Kidney (tissue), 14 donors: Measurements from ENCODE around the gene ADARB1. TPM values are rescaled to one million over a fixed set of nuclear protein-coding genes. Genes with fewer than 3 reads are reported as not detected.

Experiments used
- DNase-seq, 5 donors: peaks; one replicate each; pipeline ENCODE4 v3.0.0-alpha.2; 2013 to 2020
- FAIRE-seq: peaks from 2 replicates; lab custom pipeline; 2012; peaks lifted over from hg19 to GRCh38; lab: Jason Lieb, UNC
- H3K27ac ChIP-seq, 2 donors: one replicate each; pipeline ENCODE4 v1.7.0; 2013; ENCODE audit warnings: low read depth in 2 of 2, low read length in 2 of 2, inconsistent platforms in 1 of 2
- H3K27me3 ChIP-seq: one replicate; pipeline ENCODE4 v1.7.1; 2013; ENCODE audit warnings: low read length, inconsistent platforms; ENCODE audit not compliant: control insufficient read depth, insufficient read depth
- H3K36me3 ChIP-seq, 3 donors: one replicate each; pipeline versions ENCODE4 v1.7.0 to v1.7.1; 2013; ENCODE audit warnings: low read length in 3 of 3, control low read depth in 1 of 3, inconsistent platforms in 1 of 3; ENCODE audit not compliant: insufficient read depth in 3 of 3, control insufficient read depth in 2 of 3
- H3K4me1 ChIP-seq, 3 donors: one replicate each; pipeline versions ENCODE4 v1.7.0 to v1.7.1; 2013; ENCODE audit warnings: low read length in 3 of 3, inconsistent platforms in 1 of 3, low read depth in 1 of 3; ENCODE audit not compliant: control insufficient read depth in 2 of 3, insufficient read depth in 2 of 3
- H3K4me3 ChIP-seq, 3 donors: one replicate each; pipeline versions ENCODE4 v1.7.0 to v1.8.1; 2013; ENCODE audit warnings: low read length in 3 of 3, control low read depth in 1 of 3, inconsistent platforms in 1 of 3
- H3K9ac ChIP-seq, 3 donors: one replicate each; pipeline versions ENCODE4 v1.7.0 to v1.7.1; 2013; ENCODE audit warnings: low read length in 3 of 3, control low read depth in 1 of 3, inconsistent platforms in 1 of 3
- H3K9me3 ChIP-seq, 3 donors: one replicate each; pipeline versions ENCODE4 v1.7.0 to v1.7.1; 2013; ENCODE audit warnings: low read length in 3 of 3, control low read depth in 1 of 3, inconsistent platforms in 1 of 3; ENCODE audit not compliant: control insufficient read depth in 2 of 3, insufficient read depth in 1 of 3
- CTCF ChIP-seq: IDR thresholded peaks from 3 replicates; pipeline ENCODE4 v1.5.1; 2012; ENCODE audit warnings: mild to moderate bottlenecking, moderate library complexity, borderline replicate concordance; ENCODE audit not compliant: insufficient read depth; ENCODE audit errors: extremely low read depth
- intact Hi-C: fragments of 100-400 bp; cut with DNase I; formaldehyde crosslinking; loops from one replicate; pipeline ENCODE4 v1.11.1; 2022
- polyA plus RNA-seq: library from polyadenylated mRNA; stranded (reverse); fragments of 350-450 nt; fragmentation: Illumina TruSeq; extraction: RNeasy Lipid Tissue Mini Kit (QIAGEN cat#74804); gene quantifications from one replicate; pipeline ENCODE4 v1.2.3, GENCODE V29; 2014; ENCODE audit warnings: low read depth, low replicate concordance; ENCODE audit not compliant: insufficient read depth
- total RNA-seq: library from RNA; stranded (reverse); fragmentation: NEBNext Ultra II Directional; extraction: Animal tissue kit (Norgen Biotek cat#: 25700); gene quantifications from one replicate; pipeline ENCODE4 v1.2.1, GENCODE V29; 2021
- donor health status: control.
- donor health status: control.
- donor health status: control.
- donor health status: control.
- donor health status: control.
- donor health status: DM: yes; HTN: yes; CAD: no.
- donor health status: Normal renal cell carcinoma (clear cell type).

ADARB1 gene
- total and polyA plus RNA-seq, 2 donors from 2014 or later: 6.7 to 34.9 TPM

DNA sequence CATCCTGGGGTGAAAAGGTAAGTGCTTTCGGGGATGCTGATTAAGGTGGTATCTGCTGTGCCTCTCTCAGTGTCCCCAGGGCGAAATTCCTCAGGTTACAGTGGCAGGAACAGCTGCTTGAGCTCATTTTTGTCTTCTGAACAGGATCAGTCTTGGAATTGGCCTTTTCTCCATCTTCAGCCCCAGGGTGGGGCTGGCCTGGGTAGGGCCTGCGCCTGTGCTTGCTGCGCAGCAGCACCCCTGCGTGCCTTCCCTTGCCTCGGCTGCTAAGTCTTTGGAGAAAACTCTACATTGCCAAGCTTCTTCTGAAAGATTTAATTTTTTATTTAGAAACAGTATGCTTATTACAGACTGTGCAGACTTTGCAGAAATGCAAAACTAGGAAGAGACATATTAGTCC is 41.7 kb downstream of the ADARB1 start:
- H3K36me3 ChIP-seq: peaks cover 0 to 5% (median 0%) of the 10 kb centered on the region in 3 donors
- H3K9ac ChIP-seq: no peak overlapping the region
- intact Hi-C loops: no loop called here
- TF ChIP-seq CTCF: no peak
- H3K4me3 ChIP-seq: no peak overlapping the region
- H3K4me1 ChIP-seq: peaks cover 0 to 2% (median 0%) of the 10 kb centered on the region in 3 donors
- no peaks in the 10 kb centered on the region for H3K9me3 ChIP-seq
- H3K27ac ChIP-seq: no peak overlapping the region
- FAIRE-seq (no peak), DNase-seq (no peak)
- H3K27me3 ChIP-seq: no peaks in the 10 kb centered on the region

GRCh38 chr21:45117314-45117713 is 42.9 kb downstream of the ADARB1 start:
- TF ChIP-seq CTCF: no peak
- Histone ChIP-seq H3K4me1 (peaks cover 0 to 2% (median 0%) of the 10 kb centered on the region in 3 donors), H3K4me3 (no peak overlapping the region), H3K9me3 (no peaks in the 10 kb centered on the region), H3K27ac (no peak overlapping the region), H3K9ac (no peak overlapping the region), H3K27me3 (no peaks in the 10 kb centered on the region), H3K36me3 (peaks cover 0 to 5% (median 0%) of the 10 kb centered on the region in 3 donors)
- no peak for DNase-seq
- intact Hi-C loops: no loop called here
- FAIRE-seq: no peak

GRCh38 chr21:45118099-45118498 is 43.7 kb downstream of the ADARB1 start:
- Histone ChIP-seq H3K4me1 (peaks cover 0 to 2% (median 0%) of the 10 kb centered on the region in 3 donors), H3K27ac (no peak overlapping the region), H3K36me3 (peaks cover 0 to 5% (median 0%) of the 10 kb centered on the region in 3 donors), H3K27me3 (no peaks in the 10 kb centered on the region), H3K9ac (no peak overlapping the region), H3K4me3 (no peak overlapping the region), H3K9me3 (no peaks in the 10 kb centered on the region)
- FAIRE-seq (no peak), DNase-seq (no peak)
- intact Hi-C loops: no loop called here
- TF ChIP-seq CTCF: no peak

DNA sequence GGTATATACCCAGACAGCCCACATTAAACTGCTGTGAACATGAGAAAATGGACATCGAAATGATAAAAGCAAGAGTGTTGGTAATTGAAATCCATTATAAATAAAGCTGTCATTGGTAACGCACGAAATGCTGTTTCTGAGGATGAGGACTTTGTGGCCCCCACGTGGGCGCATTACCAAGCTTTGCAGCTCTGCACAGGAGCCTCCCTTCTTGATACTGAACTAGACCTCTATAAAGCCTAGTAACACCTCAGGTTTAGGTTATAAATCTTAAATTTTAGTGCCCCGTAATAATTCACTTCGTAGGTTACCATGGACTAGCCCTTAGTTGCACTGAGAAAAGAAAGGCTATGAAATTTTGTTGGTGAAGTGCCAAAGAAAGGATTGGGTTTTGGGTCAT is 45.4 kb downstream of the ADARB1 start:
- Histone ChIP-seq H3K36me3 (peaks cover 0 to 5% (median 0%) of the 10 kb centered on the region in 3 donors), H3K27ac (no peak overlapping the region), H3K4me3 (no peak overlapping the region), H3K9ac (no peak overlapping the region), H3K27me3 (no peaks in the 10 kb centered on the region), H3K4me1 (no peaks in the 10 kb centered on the region), H3K9me3 (no peaks in the 10 kb centered on the region)
- no peak for DNase-seq
- intact Hi-C loops: no loop called here
- no peak for FAIRE-seq
- TF ChIP-seq CTCF: no peak
